Lower leg skin (tissue), 3 donors: ENCODE results near the gene MPP4.

ENCODE experiments used
- CTCF ChIP-seq, 3 donors: fragments of 450-650 bp; IDR thresholded peaks; one replicate each; pipeline ENCODE4 v1.5.1; 2016; ENCODE audit warnings: antibody characterized with exemption in 3 of 3, mild to moderate bottlenecking in 3 of 3, moderate library complexity in 2 of 3
- POLR2A ChIP-seq, 2 donors: fragments of 450-650 bp; IDR thresholded peaks; one replicate each; pipeline ENCODE4 v1.6.1; 2016 to 2017; ENCODE audit warnings: antibody characterized with exemption in 2 of 2, mild to moderate bottlenecking in 1 of 2, moderate library complexity in 1 of 2

- TF ChIP-seq POLR2A (IDR thresholded peaks at IDR 0.05), result no peak
- TF ChIP-seq CTCF (IDR thresholded peaks at IDR 0.05), result no peak
These were observed 972 bp upstream of the MPP4 start for GRCh38 chr2:201699416-201699815.
